HEK293T (cell line): ENCODE results near the gene NFIX.

Source experiments
- ARNT ChIP-seq: fragments of 450-650 bp; IDR thresholded peaks from 2 replicates; pipeline ENCODE4 v1.6.1; 2017; ENCODE audit warnings: mild to moderate bottlenecking
- FOXM1 ChIP-seq: fragments of 450-650 bp; IDR thresholded peaks from 2 replicates; pipeline ENCODE4 v1.6.1; 2017; ENCODE audit warnings: mild to moderate bottlenecking, borderline replicate concordance
- L3MBTL2 ChIP-seq: fragments of 450-650 bp; conservative IDR thresholded peaks from 2 replicates; pipeline ENCODE4 v1.6.1; 2016; ENCODE audit warnings: mild to moderate bottlenecking
- LEF1 ChIP-seq: fragments of 450-650 bp; IDR thresholded peaks from 2 replicates; pipeline ENCODE4 v1.6.1; 2017; ENCODE audit warnings: mild to moderate bottlenecking, borderline replicate concordance
- NFRKB ChIP-seq: fragments of 450-650 bp; IDR thresholded peaks from 2 replicates; pipeline ENCODE4 v1.6.1; 2016; ENCODE audit warnings: mild to moderate bottlenecking, moderate library complexity
- SP1 ChIP-seq: fragments of 450-650 bp; IDR thresholded peaks from 2 replicates; pipeline ENCODE4 v1.6.1; 2017
- TARDBP ChIP-seq: fragments of 450-650 bp; IDR thresholded peaks from 2 replicates; pipeline ENCODE4 v1.6.1; 2016
- ZNF384 ChIP-seq: fragments of 450-650 bp; IDR thresholded peaks from 2 replicates; pipeline ENCODE4 v1.6.1; 2016

- TF ChIP-seq SP1 (no peak), TARDBP (no peak), LEF1 (no peak), NFRKB (no peak), L3MBTL2 (no peak), ZNF384 (no peak), ARNT (no peak), FOXM1 (no peak)
Observed at GRCh38 chr19:13078381-13078780, 83.1 kb downstream of the NFIX start.
